ENCODE data around the gene CCDC179.

Gene CCDC179

DNA sequence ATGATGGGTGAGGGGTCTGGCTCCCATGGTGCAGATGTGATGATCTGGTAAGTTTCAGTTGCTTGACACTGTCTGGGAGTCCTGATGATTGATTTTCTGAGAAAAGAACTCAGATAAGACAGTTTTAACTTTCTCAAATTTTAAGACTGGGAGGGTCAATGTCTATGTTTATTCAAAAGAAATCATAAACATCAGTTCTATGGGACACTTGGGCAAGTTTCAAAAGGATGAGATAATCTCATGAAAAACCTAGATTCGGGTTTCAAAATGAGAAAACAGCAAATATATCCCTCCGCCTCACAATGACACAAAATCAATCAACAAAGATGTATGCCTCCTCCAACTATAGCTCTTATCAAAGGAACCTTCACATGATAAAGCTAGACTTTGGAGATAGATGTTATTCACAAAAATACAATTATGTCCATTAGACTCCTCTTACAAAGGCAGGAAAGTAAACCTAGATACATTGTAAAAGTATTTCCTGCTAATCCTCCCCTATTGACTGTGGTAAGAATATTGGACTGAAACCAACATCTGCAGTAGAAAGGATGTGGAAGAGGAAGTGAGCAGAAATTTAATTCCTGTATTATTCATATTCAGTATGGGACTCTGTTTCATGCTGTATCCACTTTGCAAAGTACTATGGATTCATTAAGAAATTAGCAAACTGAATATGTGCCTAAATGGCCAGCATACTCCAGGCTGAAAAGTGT, 52.3 kb downstream of the CCDC179 start:
- DNase-seq: no peak

DNA sequence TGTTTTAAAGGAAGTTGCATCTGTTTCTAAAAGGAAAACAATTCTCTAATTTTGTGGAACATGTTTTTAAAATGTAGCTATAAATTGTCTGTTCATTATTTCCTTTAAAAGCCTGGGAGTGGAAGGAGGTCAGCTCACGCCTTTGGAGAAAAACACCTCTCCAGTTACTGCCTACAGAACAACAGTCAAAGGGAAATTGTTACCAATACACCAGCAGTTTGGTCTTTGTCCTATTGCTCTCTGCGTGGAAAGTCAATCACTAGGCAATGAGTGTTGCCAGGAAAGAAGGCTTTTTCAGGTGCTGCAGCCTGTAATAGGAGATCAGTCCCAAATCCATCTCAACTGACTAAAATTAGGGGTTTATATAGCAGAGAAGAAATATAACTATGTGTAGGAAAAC, 52.9 kb downstream of the CCDC179 start:
- DNase-seq: no peak

GRCh38 chr11:22802861-22803260, 57.4 kb downstream of the CCDC179 start:
- DNase-seq: no peak

GRCh38 chr11:22800482-22800881, 59.8 kb downstream of the CCDC179 start:
- DNase-seq: no peak

DNA sequence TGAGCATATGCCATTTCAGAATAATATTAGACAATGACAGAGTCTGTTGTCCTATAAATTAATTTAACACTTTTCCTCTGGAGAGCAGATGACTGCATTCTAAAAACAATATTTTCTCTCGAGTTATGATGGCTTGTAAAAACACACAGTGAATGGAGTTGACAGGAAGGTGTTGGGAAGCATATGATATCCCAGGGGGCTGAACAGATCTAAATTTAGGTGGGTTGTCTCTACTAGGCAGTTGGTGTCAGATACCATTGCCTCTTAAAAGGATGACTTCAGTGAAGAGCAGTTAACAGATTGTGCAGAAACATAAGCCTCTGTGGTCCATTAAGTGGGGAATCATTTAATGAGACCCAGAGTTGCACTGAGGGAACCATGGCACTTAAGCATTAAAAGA, 61.4 kb downstream of the CCDC179 start:
- no peak for DNase-seq

- DNase-seq: no peak
Observed at GRCh38 chr11:22797047-22797446, 63.2 kb downstream of the CCDC179 start.

Data from NCI-H748 treated with DMSO at 0.1 percent for 48 hours (cell line).